HG03565 (cell line): Measurements from ENCODE around the gene ZC3H12A.
A peak's percentile ranks its signal among the peaks of the same experiment; 100 is the strongest.

Experiments
- ATAC-seq: cut with Tn5 transposase; IDR thresholded peaks from one replicate; pipeline ENCODE4 v1.9.1; 2021; ENCODE audit warnings: mild to moderate bottlenecking, moderate library complexity; ENCODE audit not compliant: unreplicated experiment

ZC3H12A gene

DNA sequence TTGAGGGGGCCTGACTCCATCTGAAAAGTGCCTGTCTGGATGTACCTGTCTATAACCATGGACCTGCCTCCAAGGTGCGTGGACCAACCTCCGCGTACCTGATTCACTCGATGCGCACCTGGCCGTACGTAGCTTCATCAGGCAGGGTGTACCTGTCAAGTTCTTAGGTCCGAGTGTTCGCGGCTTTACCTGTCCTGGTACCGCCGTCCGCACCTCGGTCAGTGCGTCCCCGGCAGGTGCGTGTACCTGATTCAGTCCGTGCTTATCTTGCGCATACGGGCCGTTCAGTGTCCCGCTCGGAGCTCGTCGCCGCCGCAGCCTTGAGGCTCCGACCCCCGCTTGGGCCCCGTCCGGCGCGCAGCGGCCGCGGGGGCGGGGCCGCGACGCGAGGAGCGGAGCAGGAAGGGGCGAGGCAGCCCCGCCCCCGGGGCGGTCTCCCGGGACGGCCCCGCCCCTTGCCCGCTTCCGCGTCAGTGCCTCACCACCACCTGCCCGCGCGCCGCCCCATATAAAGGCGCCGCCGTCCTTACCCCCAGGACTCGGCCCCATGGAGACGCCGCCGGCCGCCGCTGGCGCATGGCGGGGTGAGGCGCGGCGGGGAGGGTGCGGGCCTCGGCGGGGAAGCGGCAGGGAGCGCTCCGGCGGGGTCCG is at the start of gene ZC3H12A:
Gene ZC3H12A (plus strand): TSS at position 535 of the 651 bp plus-strand sequence. CDS start 917 bp downstream, outside the sequence.
- peak; percentile 62 for ATAC-seq

DNA sequence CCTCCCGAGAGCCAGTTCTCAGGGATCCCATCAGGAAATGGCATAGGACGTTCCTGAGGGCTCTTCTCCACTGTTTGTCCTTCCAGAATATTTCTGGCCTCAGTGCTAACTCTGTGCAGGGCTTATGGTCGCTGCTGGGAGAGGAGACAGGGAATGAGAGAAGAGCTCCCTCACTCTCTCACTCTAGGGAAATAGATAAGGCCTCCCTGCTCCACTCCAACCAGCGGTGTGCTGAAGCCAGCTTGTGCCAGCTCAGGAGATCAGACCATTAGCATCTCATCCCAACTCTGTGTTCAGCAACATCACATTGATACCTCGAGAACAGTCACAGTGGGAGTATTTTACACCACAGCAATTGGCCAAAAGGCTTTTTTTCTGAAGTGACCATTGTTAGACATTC is 49.2 kb upstream of the ZC3H12A start:
- no peak for ATAC-seq

DNA sequence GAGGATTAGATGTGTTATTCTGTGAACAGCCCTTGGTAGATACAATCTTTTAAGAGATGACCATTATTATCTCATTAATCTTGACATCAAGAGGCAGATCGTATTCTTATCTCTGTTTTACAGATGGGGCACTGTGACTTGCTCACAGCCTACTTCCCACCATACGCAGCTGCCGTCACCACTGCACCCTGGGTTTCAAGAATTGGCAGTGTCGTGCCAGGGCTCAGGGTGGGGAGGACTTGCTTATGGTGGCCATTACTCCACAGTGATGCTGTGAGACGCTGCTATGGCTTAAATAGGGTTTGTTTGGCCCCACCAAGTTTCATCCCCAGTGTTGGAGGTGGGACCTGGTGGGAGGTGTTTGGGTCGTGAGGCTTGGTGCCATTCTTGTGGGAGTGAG is 45.4 kb upstream of the ZC3H12A start:
- ATAC-seq: no peak

DNA sequence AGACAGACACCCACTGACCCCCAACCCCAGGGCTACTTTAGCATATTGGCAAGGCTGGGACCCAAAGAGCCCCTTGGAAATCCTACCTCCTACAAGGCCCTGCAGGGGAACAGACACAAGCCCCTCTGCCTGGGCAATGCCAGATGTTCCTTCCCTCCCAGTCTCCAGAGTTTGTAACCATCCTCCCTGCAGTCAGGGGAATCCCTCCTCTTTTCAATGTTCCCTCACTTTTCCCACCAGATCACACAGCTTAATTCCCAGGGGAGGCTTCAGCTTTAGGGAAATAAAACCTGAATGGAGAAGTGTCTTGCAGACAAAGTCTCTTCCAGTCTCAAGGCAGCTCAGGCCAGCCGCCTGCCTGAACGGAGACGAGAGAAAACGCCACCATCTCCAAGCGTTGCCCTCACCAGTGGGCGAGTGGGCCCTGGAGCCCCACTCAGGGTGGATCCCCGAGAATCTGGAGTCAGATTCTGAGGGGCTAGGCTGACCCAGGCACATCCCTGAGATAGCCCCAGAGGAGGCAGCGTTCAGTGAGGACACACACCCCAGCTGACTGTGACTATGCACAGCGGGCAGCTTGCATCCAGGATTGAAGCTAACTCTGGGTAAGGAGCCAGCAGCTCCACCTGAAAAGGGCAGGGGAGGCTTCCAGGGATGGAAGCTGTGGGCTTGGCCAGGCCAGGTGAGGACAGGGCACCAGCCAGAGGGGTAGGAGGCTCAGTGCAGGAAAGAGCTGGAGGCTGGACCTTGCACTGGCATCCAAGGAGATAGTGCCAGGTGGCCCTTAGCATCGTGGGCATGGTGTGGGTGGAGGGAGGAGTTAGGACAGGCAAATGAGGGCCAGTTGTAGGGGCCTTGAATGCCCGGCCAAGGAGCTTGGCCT is 44.0 kb upstream of the ZC3H12A start:
- ATAC-seq: no peak

DNA sequence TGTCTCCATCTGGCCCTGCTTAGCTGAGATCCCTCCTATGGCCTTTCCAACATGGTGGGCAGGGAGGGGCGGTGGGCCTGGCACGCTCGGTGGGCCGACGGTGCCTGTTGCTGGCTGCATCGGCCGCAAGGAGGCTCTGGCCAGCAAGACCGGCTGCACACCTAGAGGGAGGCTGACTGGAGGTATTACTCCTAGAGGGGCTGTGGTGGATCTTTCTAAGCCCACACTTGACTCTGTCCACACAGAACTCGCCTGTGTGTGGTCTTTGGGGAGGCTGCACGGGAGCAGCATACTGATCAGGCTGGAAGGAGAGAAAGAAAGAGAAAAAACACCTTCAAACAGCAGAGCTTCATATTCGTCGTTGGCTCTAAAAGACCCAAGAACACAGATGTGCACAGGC is 41.7 kb upstream of the ZC3H12A start:
- ATAC-seq: no peak

DNA sequence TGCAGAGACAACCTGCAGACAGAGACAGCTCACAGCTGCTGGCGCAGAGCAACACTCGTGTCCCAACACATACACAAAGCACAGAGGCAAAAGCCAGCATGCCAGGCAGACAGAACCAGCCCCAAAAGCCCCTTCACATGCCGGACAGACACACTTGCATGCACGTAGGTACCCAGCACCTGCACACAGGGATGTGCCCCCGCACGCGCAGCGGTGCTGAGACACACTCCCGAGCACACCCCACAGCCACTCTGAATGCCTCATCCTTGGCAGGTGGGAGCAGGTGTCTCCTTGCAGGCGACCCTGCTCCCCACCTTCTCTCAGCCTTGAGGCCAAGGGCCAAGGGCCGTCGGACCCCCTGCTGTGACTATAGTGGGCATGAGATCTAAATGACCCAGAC is 41.2 kb upstream of the ZC3H12A start:
- ATAC-seq: no peak

DNA sequence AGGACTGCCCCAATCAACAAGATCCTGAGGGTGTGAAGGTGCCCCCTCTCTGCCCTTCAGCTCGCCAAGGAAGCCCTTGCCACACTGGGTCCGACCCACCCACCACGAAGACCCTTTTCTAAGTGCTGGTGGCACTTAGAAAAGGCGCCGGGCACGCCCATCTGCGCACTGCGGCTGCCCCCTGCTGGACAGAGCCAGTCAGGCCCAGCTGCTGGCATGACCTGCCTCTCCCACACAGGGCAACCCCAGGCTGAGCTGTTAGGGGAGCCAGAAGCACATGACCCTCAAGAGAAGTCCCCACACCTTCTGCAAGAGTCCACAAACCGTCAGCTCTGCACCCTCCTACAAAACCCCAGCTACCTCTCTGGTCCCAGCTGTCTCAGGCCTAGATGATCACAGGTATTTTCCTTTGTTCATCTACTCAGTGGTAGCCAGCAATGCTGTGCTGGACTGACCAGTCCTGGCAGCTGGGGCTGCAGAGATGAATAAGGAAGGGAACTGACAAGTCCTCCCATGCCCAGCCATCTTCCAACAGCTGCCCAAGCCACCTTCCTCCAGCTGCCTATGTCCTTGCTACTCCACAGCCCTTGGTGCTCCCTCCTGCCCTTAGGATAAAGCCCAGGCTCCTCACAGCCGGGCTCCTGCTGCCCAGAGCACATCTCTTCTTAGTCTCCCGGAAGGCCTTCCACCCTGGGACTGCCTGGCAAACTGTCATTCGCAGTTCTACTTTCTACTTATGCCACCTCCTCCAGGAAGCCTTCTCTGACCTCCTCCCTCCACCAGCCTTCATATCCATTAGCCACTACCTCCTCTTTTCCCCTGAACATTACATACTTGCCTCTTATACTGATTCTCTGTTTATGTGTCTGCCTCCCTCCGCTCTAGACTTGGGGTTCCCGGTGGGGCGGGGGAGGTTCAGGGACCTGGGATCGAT is 39.8 kb upstream of the ZC3H12A start:
- ATAC-seq: no peak

DNA sequence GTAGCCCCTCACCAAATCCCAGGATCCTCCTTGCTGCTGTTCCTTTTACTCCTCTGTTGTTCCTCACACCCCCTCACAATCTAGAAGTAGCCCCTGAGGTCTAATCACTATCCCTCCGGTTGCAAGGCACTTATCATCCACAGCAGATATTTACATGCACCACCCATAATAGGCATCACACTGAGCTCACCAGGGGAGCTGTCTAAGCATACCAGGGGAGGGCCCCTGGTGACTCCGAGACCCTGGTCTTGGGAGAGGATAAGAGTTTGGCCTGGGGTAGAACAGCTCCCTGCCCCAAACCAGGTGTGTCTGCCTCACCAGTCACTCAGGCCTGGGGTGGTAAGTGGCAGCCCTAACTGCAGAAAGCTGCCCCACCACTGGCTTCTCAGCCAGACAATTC is 37.3 kb upstream of the ZC3H12A start:
- no peak for ATAC-seq

DNA sequence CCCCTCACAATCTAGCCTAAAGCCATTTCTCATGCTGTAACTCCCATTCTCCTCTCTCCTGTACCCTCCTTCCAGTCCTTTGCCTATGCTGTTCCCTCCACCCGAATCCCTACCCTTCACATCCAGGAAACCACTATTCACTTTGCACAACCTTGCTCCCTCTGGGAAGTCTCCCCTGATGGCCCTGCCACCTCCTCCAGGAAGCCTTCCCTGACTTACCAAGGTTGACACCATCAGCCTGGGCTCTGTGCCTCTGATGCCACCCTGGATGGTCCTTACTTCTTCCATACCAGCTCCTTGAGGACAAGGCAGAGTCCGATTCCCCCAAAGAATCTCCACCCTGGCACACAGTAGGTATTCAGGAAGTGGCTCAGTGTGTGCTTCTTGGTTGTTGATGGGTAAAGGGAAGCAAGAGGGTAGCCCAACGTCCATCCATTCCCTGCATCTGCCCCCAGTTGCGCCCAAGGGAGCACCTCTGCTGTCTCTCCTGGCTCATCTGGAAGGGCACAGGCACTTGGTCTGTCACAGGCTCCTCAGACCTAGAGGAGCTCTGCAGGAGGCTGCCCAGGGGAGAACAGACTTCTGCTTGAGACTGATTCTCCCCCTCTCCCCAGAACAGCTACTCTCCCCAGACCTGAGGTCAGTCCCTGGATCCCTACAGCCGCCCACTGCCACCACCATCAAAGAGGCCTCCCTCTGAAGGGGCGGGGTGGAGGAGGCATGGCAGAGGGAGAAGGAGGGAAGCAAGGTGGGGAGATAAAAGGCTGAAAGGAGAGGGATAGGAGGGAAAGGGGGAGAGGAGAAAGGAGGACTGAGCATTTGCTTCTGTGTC is 36.1 kb upstream of the ZC3H12A start:
- ATAC-seq: no peak

DNA sequence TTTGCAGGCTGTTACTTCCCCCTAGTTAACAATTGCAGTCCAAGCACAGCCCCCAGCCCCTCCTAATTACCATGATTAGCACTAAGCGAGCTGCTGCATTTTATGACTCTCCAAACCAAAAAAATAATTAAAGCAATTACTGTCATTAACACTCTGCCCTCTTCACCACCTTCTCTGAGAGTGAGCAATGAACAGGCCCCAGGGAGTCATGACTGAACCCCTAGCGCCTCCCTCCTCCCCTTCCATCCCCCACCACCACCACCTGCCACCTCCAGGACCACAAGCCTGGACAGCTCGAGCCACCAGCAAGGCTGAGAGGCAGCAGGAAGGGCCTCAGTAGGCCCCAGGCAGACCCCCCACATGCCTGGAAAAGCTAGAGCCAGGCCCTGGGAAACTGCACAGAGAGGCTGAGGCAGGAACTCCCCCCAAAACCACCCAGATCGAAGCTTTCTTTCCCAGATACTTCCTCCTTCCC is 35.5 kb upstream of the ZC3H12A start:
- ATAC-seq: no peak

DNA sequence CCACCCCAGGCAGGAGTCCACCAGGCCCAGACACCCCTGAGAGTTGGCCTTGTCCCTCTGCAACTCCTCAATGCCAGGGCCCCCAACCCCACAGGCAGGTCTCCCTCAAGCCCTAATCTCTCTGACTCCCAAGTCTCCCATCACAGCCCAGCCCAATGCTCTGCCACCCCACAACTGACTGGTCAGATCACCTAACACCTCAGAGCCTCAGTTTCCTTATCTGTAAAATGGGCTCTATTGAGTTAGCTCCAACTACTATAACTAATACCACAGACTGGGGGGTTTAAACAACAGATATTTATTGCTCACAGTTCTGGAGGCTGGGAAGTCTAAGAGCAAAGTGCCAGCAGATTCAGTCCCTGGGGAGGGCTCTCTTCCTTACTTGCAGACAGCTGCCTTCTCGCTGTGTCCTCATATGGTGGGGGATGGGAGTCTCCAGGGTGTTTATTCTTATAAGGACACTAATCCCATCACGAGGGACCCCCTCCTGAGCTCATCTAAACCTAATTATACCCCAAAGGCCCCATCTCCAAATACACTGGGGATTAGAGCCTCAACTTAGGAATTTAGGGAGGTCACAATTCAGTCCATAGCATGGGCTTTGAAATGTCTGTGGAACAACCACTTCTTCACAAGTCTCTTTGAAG is 34.9 kb upstream of the ZC3H12A start:
- ATAC-seq: no peak

DNA sequence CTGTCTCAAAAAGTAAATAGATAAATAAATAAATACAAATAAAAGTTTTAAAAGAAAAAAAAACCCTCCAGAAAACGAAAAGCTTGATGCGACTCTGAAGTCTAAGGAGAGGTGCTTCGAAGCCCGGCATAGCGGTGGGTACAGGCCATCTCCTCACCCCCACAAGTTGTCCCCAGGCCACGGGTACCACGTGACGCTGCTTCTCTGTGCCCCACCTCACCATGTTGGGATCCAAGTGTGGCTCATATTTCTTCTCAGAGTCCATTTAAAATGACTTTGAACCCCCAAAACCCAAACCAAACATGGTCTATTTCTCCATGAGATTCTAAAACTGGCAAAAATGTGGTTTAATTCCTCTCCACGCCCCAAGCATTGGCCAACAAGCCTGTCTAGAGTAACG is 32.9 kb upstream of the ZC3H12A start:
- no peak for ATAC-seq

DNA sequence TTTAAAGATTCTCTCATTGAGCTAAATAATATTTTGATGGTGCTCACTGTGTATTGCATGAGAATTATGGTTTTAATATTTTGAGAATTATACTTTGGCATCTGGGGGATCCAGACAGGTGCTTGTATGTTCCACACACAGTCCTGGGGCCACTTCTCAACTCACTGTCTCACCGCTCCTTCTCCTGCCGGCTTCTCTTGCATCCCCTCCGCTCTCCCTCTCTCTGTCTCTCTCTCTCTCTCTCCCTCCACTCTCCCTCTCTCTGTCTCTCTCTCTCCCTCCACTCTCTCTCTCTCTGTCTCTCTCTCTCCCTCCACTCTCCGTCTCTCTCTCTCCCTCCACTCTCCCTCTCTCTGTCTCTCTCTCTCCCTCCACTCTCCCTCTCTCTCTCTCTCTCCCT is 32.2 kb upstream of the ZC3H12A start:
- no peak for ATAC-seq

DNA sequence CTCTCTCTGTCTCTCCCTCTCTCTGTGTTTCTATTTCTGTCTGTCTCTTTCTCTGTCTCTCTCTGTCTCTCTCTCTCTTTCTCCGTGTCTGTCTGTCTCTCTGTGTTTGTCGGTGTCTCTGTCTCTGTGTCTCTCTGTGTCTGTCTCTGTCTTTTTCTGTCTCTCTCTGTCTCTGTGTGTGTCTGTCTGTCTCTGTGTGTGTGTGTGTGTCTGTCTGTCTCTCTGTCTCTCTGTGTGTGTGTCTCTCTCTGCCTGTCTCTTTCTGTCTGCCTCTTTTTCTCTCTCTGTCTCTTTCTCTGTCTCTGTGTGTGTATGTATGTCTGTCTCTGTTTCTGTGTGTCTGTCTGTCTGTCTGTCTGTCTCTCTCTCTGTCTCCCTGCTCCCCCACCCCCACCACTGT is 31.7 kb upstream of the ZC3H12A start:
- ATAC-seq: no peak

DNA sequence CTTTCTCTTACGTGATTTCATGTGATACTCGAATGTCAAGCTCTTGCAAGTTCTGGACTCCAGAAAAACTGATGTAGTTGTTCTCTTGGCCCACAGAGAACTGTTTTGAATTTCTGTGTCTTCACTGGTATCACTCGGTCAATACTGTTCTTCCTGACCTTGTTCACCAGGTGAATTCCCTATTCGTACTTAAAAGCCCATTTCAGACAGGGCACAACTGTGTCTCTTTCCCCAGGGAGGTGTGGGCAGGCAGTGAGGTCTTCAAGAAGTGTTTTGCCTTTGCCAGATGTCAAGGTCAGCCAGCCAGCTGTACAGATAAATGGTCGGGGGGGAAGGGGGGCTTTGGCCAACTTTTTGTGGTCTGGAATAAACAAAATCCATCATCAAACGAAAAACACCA is 27.5 kb upstream of the ZC3H12A start:
- ATAC-seq: no peak

DNA sequence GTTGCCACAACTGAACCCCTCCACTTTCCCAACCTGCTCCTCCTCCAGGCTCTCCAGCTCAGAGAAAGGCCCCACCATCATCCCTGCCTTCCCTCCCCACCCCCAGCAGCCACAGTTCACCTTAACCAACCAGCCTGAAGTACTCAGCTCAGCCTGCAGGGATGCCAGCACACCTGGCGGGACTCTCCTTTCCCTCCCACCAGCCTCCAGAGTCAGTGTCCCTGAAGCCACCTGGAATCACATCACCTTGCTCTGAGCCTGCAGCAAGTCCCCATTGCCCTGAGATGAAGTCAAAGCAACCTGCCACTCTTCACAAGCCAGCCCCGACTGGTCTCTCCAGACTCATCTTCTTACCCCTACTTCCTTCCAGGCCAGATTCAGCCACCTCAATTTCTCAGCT is 26.2 kb upstream of the ZC3H12A start:
- no peak for ATAC-seq

DNA sequence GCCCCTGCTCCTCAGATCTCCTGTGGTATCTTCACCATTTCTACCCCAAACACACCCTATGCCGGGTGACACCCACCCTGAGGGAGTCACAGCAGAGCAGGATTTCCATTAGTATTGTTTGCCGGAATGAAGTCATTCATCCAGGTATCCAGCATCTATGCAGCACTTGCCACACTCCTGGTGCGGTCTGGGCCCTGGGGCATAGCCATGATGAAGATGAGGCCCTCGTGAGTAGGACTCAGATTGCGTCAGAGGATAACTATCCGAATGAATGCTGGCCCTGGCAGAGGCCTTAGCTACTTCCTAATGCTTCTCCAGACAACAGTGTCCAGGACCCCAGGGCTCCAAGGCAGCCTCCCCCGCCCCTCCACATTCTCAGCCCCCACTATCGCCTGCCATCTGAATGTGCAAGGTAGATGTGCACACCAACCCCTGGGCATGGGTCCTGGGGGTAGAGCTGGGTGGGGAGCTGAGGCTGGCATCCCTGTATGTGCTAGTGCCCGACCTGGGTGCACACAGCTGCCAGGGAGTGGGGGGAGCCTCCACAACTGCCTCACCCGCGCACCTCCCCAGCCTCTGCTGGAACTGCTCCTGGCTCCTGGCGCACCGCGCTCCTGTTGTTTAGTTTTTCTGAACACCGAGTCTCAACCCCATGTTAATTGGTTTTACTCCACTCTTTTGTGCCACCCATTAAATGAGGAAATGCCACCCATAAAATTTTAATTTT is 25.5 kb upstream of the ZC3H12A start:
- no peak for ATAC-seq

DNA sequence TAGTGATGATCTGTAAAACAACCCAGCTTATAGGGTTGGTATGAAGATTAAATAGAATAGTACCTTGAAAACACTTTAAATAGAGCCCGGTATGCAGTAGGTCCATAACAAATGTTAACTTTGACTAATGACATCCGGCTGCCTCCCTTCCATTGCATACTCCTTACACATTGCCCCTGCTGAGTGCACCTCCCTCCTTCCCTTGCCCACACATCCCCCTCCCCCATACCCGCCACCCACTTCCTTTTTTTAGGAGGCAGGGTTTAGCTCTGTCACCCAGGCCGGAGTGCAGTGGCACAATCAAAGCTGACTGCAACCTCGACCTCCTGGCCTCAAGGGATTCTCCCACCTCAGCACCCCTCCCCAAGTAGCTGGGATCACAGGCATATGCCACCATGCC is 24.4 kb upstream of the ZC3H12A start:
- ATAC-seq: no peak

DNA sequence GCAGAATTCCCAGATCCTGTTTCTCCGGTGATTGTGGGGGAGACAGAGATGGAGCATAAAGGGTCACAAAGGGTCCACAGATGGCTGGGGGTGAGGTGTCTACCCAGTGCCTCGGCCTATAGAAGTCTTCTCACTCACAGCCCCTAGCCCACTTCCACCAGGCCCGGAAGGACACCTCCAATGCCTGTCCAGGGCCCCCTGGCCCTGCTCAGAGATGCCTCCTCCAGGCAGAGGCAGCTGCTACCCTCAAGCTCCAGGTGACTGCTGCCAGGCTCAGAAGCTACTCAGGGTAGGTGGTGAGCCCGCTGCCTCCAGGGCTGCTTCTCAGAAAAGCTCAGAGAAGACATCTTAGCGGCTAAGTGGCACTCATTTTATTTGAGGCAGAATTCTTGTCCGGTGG is 22.0 kb upstream of the ZC3H12A start:
- no peak for ATAC-seq
